ENCODE data around the gene DNPH1. TPM values are rescaled to one million over a fixed set of nuclear protein-coding genes. Genes with fewer than 3 reads are reported as not detected.

Gene DNPH1
- polyA plus RNA-seq, 1 donor from 2014 or later, result 48.3 TPM

- Histone ChIP-seq H3K79me2 (replicated peaks; ENCODE audit: insufficient read depth, low read length) (no peaks in the 10 kb centered on the region), H3K9ac (ENCODE audit: low read length) (no peak overlapping the region), H3K27ac (ENCODE audit: low read length) (no peak overlapping the region), H3K4me3 (ENCODE audit: low read length) (no peak overlapping the region), H3K36me3 (ENCODE audit: insufficient read depth, low read length) (no peaks in the 10 kb centered on the region), H3K9me3 (ENCODE audit: low read length) (no peaks in the 10 kb centered on the region), H3K4me2 (ENCODE audit: low read length) (no peak overlapping the region), H4K20me1 (ENCODE audit: insufficient read depth) (no peaks in the 10 kb centered on the region), H3K27me3 (ENCODE audit: insufficient read depth, low read depth, low read length) (no peaks in the 10 kb centered on the region), H3K9me2 (ENCODE audit: insufficient read depth, low read length) (no peaks in the 10 kb centered on the region), H2AFZ (ENCODE audit: low read depth, low read length) (no peak overlapping the region), H3F3A (ENCODE audit: insufficient read depth, low read length, poor library complexity, severe bottlenecking) (no peaks in the 10 kb centered on the region)
- no peak for TF ChIP-seq TAF1 (IDR thresholded peaks at IDR 0.05; ENCODE audit: low read depth)
- no peak for TF ChIP-seq EZH2 (IDR thresholded peaks at IDR 0.05; ENCODE audit: borderline replicate concordance, insufficient read depth, low read length, poor library complexity, severe bottlenecking)
- TF ChIP-seq EP300 (conservative IDR thresholded peaks at IDR 0.05; ENCODE audit: poor library complexity, severe bottlenecking), result no peak
- TF ChIP-seq SMC3 (conservative IDR thresholded peaks at IDR 0.05; ENCODE audit: poor library complexity), result no peak
- no peak for TF ChIP-seq REST (IDR thresholded peaks at IDR 0.05; ENCODE audit: borderline replicate concordance)
- TF ChIP-seq RAD21 (conservative IDR thresholded peaks at IDR 0.05), result no peak
- TF ChIP-seq MXI1 (conservative IDR thresholded peaks at IDR 0.05; ENCODE audit: poor library complexity, severe bottlenecking), result no peak
- TF ChIP-seq POLR2AphosphoS5 (IDR thresholded peaks at IDR 0.05), result no peak
- TF ChIP-seq CTCF (IDR thresholded peaks at IDR 0.05; ENCODE audit: poor library complexity, severe bottlenecking), result no peak
Observed at GRCh38 chr6:43203718-43204095, 25.6 kb downstream of the DNPH1 start.

- H3K36me3 ChIP-seq (ENCODE audit: insufficient read depth, low read length), result no peaks in the 10 kb centered on the region
- H3K27ac ChIP-seq (ENCODE audit: low read length), result no peak overlapping the region
- no peaks in the 10 kb centered on the region for H3F3A ChIP-seq (ENCODE audit: insufficient read depth, low read length, poor library complexity, severe bottlenecking)
- no peak overlapping the region for H3K4me2 ChIP-seq (ENCODE audit: low read length)
- no peaks in the 10 kb centered on the region for H4K20me1 ChIP-seq (ENCODE audit: insufficient read depth)
- H3K9me3 ChIP-seq (ENCODE audit: low read length), result no peaks in the 10 kb centered on the region
- no peaks in the 10 kb centered on the region for H3K9me2 ChIP-seq (ENCODE audit: insufficient read depth, low read length)
- no peak overlapping the region for H3K9ac ChIP-seq (ENCODE audit: low read length)
- TF ChIP-seq MXI1 (conservative IDR thresholded peaks at IDR 0.05; ENCODE audit: poor library complexity, severe bottlenecking) (no peak), EP300 (conservative IDR thresholded peaks at IDR 0.05; ENCODE audit: poor library complexity, severe bottlenecking) (no peak), EZH2 (IDR thresholded peaks at IDR 0.05; ENCODE audit: borderline replicate concordance, insufficient read depth, low read length, poor library complexity, severe bottlenecking) (no peak), CTCF (IDR thresholded peaks at IDR 0.05; ENCODE audit: poor library complexity, severe bottlenecking) (no peak), SMC3 (conservative IDR thresholded peaks at IDR 0.05; ENCODE audit: poor library complexity) (no peak), REST (IDR thresholded peaks at IDR 0.05; ENCODE audit: borderline replicate concordance) (no peak), POLR2AphosphoS5 (IDR thresholded peaks at IDR 0.05) (no peak), RAD21 (conservative IDR thresholded peaks at IDR 0.05) (no peak), TAF1 (IDR thresholded peaks at IDR 0.05; ENCODE audit: low read depth) (no peak)
- H3K79me2 ChIP-seq (replicated peaks; ENCODE audit: insufficient read depth, low read length), result no peaks in the 10 kb centered on the region
- no peaks in the 10 kb centered on the region for H3K27me3 ChIP-seq (ENCODE audit: insufficient read depth, low read depth, low read length)
- H2AFZ ChIP-seq (ENCODE audit: low read depth, low read length), result no peak overlapping the region
- no peak overlapping the region for H3K4me3 ChIP-seq (ENCODE audit: low read length)
Observed at GRCh38 chr6:43203029-43203717, 26.1 kb downstream of the DNPH1 start.

Measured in neural cell (in vitro differentiated cells).